A673 (cell line): ENCODE measurements around the gene VAMP1.

Source experiments
- CTCF ChIP-seq: fragments of 300-800, 200-600 bp; sonication (generic); conservative IDR thresholded peaks from 2 replicates; pipeline ENCODE4 v1.5.1; 2017; ENCODE audit warnings: low read depth, mild to moderate bottlenecking, antibody characterized with exemption, low read length, moderate library complexity, mixed read lengths
- EZH2 ChIP-seq: fragments of 200-600 bp; sonication (generic); IDR thresholded peaks from 2 replicates; pipeline ENCODE4 v1.6.1; 2017; ENCODE audit warnings: borderline replicate concordance, low read depth, mild to moderate bottlenecking, mixed read lengths, antibody characterized with exemption, low read length; ENCODE audit not compliant: poor library complexity, severe bottlenecking

DNA sequence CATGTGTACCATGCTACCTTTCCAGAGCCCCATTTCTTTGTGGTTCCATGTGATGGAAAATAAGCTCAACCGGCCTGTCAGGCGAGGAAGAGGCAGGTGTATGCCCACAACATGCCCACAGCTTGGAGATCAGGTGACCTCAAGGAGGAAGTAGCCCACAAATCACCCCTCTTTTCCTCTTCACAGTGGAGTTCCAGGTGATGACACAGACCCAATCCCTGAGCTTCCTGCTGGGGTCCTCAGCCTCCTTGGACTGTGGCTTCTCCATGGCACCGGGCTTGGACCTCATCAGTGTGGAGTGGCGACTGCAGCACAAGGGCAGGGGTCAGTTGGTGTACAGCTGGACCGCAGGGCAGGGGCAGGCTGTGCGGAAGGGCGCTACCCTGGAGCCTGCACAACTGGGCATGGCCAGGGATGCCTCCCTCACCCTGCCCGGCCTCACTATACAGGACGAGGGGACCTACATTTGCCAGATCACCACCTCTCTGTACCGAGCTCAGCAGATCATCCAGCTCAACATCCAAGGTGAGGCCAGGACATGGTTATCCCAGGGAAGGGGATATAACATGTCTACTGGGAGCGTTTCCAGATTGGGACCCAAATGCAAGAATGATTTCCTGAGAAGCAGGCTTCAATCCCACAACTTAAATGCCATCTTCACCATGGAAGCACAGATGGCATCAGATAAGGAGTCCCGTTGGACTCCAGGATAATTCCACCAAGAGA is 13.1 kb downstream of the VAMP1 start:
- TF ChIP-seq EZH2 = no peak
- no peak for TF ChIP-seq CTCF
